Heart left ventricle (tissue), 13 donors: ENCODE results near the gene CIB4.

Experiments
- CTCF ChIP-seq, 12 donors: fragments of 200-600 bp; sonication (generic) in 4 of 12; IDR thresholded peaks; one replicate each; pipeline versions ENCODE4 v1.5.0 to v1.8.0; 2018 to 2022; ENCODE audit warnings: antibody characterized with exemption in 12 of 12, mild to moderate bottlenecking in 5 of 12
- POLR2A ChIP-seq, 2 donors: fragments of 450-650 bp; IDR thresholded peaks; one replicate each; pipeline ENCODE4 v1.6.1; 2017; ENCODE audit warnings: antibody characterized with exemption in 2 of 2, mild to moderate bottlenecking in 2 of 2, moderate library complexity in 2 of 2
- donor health status: ischemic (EF 13 %, LVEDD 7.1; RV severe dilation, severe dysfunction).
- donor health status: DM: no; HTN: yes; CAD: no.
- donor health status: DM: no; HTN: no; CAD: no.
- donor health status: ischemic (EF 25% LVEDD 6.9; RV normal size, moderate dysfunction).
- donor health status: ischemic (EF 25% LVEDD 5.7; RV mildly dilated, moderate dysfunction).
- donor health status: ischemic (EF 35%, LVEDD 5.7; RV mildly dilated, moderate dysfunction).
- donor health status: nonischemic (EF 11% LVEDD 7.7; RV severe dilation, severe dysfunction).
- donor health status: DM: yes; HTN: yes; CAD: no.
- donor health status: PGD.
- donor health status: ischemic (EF 29% LVEDD 5.4; RV normal size, mild dysfunction).
- donor health status: nonischemic (EF 23%, LVEDD 6.1; RV moderate dilation, normal function).

- TF ChIP-seq CTCF (IDR thresholded peaks at IDR 0.05) (no peak), POLR2A (IDR thresholded peaks at IDR 0.05) (no peak)
Measured at GRCh38 chr2:26567534-26567933, 73.6 kb downstream of the CIB4 start.
